EH (cell line): ENCODE measurements around the gene JMJD4.

Experiments
- DNase-seq: peaks from one replicate; pipeline ENCODE4 v3.0.0-alpha.2; 2015; ENCODE audit warnings: low read depth

The JMJD4 gene

GRCh38 chr1:227768640-227769039, 33.5 kb upstream of the JMJD4 start:
- no peak for DNase-seq

- no peak for DNase-seq
These were observed 33.0 kb upstream of the JMJD4 start for GRCh38 chr1:227768125-227768439.

- DNase-seq: no peak
These were observed 32.5 kb upstream of the JMJD4 start for GRCh38 chr1:227767401-227768124.

GRCh38 chr1:227766653-227767277, 31.7 kb upstream of the JMJD4 start:
- DNase-seq: no peak

GRCh38 chr1:227766015-227766634, 31.0 kb upstream of the JMJD4 start:
- DNase-seq: peak; percentile 33

- DNase-seq: no peak
These were observed 30.3 kb upstream of the JMJD4 start for GRCh38 chr1:227765261-227766014.

- peak; percentile 84 for DNase-seq
These were observed 28.9 kb upstream of the JMJD4 start for GRCh38 chr1:227764019-227764391.

GRCh38 chr1:227763246-227764018, 28.3 kb upstream of the JMJD4 start:
- DNase-seq: no peak

- peak; percentile 83 for DNase-seq
These were observed 27.3 kb upstream of the JMJD4 start for GRCh38 chr1:227762231-227762911.

- DNase-seq: no peak
These were observed 26.6 kb upstream of the JMJD4 start for GRCh38 chr1:227761621-227762230.

GRCh38 chr1:227760377-227760776, 25.3 kb upstream of the JMJD4 start:
- no peak for DNase-seq

- DNase-seq: peak; percentile 99
These were observed 24.5 kb upstream of the JMJD4 start for GRCh38 chr1:227759341-227760300.

- no peak for DNase-seq
These were observed 23.3 kb upstream of the JMJD4 start for GRCh38 chr1:227758366-227758765.

GRCh38 chr1:227757781-227758180, 22.7 kb upstream of the JMJD4 start:
- DNase-seq: no peak

- DNase-seq: no peak
These were observed 21.3 kb upstream of the JMJD4 start for GRCh38 chr1:227756172-227756959.

GRCh38 chr1:227754958-227755357, 19.9 kb upstream of the JMJD4 start:
- no peak for DNase-seq

GRCh38 chr1:227753999-227754711, 19.1 kb upstream of the JMJD4 start:
- peak; percentile 66 for DNase-seq
